Measurements from ENCODE around the gene EPHA7.

The EPHA7 gene

DNA sequence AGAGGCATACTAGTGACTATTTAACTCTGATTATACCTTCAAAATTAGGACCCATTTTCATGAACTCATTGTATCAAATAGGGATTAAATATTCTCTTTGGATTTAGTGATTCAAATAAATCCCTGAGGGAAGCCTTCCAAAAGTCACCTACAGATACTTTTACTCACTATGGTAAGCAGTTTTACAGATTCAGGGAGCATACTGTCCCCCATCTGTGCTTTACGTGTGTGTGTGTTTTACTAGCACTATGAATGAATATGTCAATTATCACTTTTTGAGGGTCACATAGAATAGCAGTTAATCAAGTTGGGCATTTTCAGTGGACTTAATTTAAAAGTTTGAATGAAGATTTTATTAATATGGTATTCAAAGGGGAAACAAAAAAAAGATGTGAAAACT is 96.7 kb downstream of the EPHA7 start:
- Histone ChIP-seq H3K9me3 (ENCODE audit: control insufficient read depth in 1 of 2, low read length in 2 of 2) (no peaks in the 10 kb centered on the region), H3K27ac (ENCODE audit: low read length) (no peak overlapping the region), H3K36me3 (ENCODE audit: control insufficient read depth in 1 of 2, insufficient read depth in 2 of 2, low read length in 2 of 2) (no peaks in the 10 kb centered on the region), H3K27me3 (ENCODE audit: low read depth, low read length) (no peaks in the 10 kb centered on the region), H3K4me1 (ENCODE audit: control insufficient read depth in 1 of 2, insufficient read depth in 2 of 2, low read length in 2 of 2) (no peaks in the 10 kb centered on the region), H3K4me3 (ENCODE audit: low read depth in 1 of 2, low read length in 2 of 2) (no peak overlapping the region)

GRCh38 chr6:93319304-93319703 is 100.1 kb downstream of the EPHA7 start:
- H3K27me3 ChIP-seq (ENCODE audit: low read depth, low read length): no peaks in the 10 kb centered on the region
- H3K36me3 ChIP-seq (ENCODE audit: control insufficient read depth in 1 of 2, insufficient read depth in 2 of 2, low read length in 2 of 2): no peaks in the 10 kb centered on the region
- no peaks in the 10 kb centered on the region for H3K4me1 ChIP-seq (ENCODE audit: control insufficient read depth in 1 of 2, insufficient read depth in 2 of 2, low read length in 2 of 2)

GRCh38 chr6:93318121-93318520 is 101.2 kb downstream of the EPHA7 start:
- H3K9me3 ChIP-seq (ENCODE audit: control insufficient read depth in 1 of 2, low read length in 2 of 2): no peaks in the 10 kb centered on the region
- H3K27me3 ChIP-seq (ENCODE audit: low read depth, low read length): no peaks in the 10 kb centered on the region
- H3K27ac ChIP-seq (ENCODE audit: low read length): no peak overlapping the region
- H3K4me1 ChIP-seq (ENCODE audit: control insufficient read depth in 1 of 2, insufficient read depth in 2 of 2, low read length in 2 of 2): no peaks in the 10 kb centered on the region
- no peaks in the 10 kb centered on the region for H3K36me3 ChIP-seq (ENCODE audit: control insufficient read depth in 1 of 2, insufficient read depth in 2 of 2, low read length in 2 of 2)
- no peak overlapping the region for H3K4me3 ChIP-seq (ENCODE audit: low read depth in 1 of 2, low read length in 2 of 2)

More at GRCh38 chr6:93319304-93319703, 100.1 kb downstream of the EPHA7 start:
- no peak overlapping the region for H3K27ac ChIP-seq (ENCODE audit: low read length)
- H3K9me3 ChIP-seq (ENCODE audit: control insufficient read depth in 1 of 2, low read length in 2 of 2): no peaks in the 10 kb centered on the region
- H3K4me3 ChIP-seq (ENCODE audit: low read depth in 1 of 2, low read length in 2 of 2): no peak overlapping the region

- Histone ChIP-seq H3K4me1 (ENCODE audit: control insufficient read depth in 1 of 2, insufficient read depth in 2 of 2, low read length in 2 of 2) (no peaks in the 10 kb centered on the region), H3K27me3 (ENCODE audit: low read depth, low read length) (no peaks in the 10 kb centered on the region), H3K36me3 (ENCODE audit: control insufficient read depth in 1 of 2, insufficient read depth in 2 of 2, low read length in 2 of 2) (no peaks in the 10 kb centered on the region), H3K4me3 (ENCODE audit: low read depth in 1 of 2, low read length in 2 of 2) (no peak overlapping the region), H3K9me3 (ENCODE audit: control insufficient read depth in 1 of 2, low read length in 2 of 2) (no peaks in the 10 kb centered on the region), H3K27ac (ENCODE audit: low read length) (no peak overlapping the region)
These were observed 101.8 kb downstream of the EPHA7 start for GRCh38 chr6:93317592-93317991.

DNA sequence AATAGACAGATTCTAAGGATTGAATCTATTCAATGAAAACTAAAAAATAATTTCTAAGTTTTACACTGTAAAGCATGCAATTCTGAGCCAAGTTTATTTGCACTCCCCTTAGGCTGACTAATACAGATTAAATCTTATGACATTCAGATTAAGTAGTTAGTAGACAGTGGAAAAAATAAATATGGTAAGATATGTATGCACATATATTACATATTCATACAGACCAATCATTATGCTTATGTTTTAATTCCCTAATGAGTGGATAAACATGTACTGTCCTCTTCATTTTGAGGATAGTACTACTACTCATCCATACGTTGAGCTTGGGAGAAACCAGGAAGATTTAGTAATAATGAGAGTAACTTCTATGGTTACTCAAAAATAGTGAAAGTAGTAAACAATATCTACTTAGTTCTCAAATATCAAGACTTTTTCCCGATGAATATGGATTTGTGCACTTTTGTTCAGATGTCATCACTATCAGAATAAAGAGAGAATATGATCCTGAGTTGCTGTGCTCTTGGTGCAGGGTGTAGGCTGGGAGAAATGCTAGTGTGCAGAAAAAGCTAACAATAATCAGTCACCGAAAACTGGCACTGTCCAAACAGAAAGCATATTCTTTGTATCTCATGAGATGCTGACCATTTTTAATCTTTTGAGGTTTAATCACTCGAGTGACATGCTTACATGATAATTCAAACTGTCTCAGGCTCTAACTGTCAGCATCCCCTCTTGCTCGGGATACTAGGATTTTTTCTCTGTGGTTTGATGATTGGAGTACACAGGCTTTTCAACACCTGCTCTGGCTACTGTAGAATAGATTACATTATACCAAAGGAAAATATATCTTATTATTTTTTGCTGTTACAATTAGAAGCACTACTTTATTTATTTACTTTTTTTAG is 111.6 kb downstream of the EPHA7 start:
- no peaks in the 10 kb centered on the region for H3K27me3 ChIP-seq (ENCODE audit: low read depth, low read length)
- H3K4me3 ChIP-seq (ENCODE audit: low read depth in 1 of 2, low read length in 2 of 2): no peak overlapping the region
- H3K9me3 ChIP-seq (ENCODE audit: control insufficient read depth in 1 of 2, low read length in 2 of 2): peaks cover 0 to 4% of the 10 kb centered on the region in 2 donors
- H3K4me1 ChIP-seq (ENCODE audit: control insufficient read depth in 1 of 2, insufficient read depth in 2 of 2, low read length in 2 of 2): no peaks in the 10 kb centered on the region
- H3K27ac ChIP-seq (ENCODE audit: low read length): no peak overlapping the region
- no peaks in the 10 kb centered on the region for H3K36me3 ChIP-seq (ENCODE audit: control insufficient read depth in 1 of 2, insufficient read depth in 2 of 2, low read length in 2 of 2)

- no peaks in the 10 kb centered on the region for H3K27me3 ChIP-seq (ENCODE audit: low read depth, low read length)
- no peak overlapping the region for H3K4me3 ChIP-seq (ENCODE audit: low read depth in 1 of 2, low read length in 2 of 2)
- H3K36me3 ChIP-seq (ENCODE audit: control insufficient read depth in 1 of 2, insufficient read depth in 2 of 2, low read length in 2 of 2): no peaks in the 10 kb centered on the region
- H3K27ac ChIP-seq (ENCODE audit: low read length): no peak overlapping the region
- H3K4me1 ChIP-seq (ENCODE audit: control insufficient read depth in 1 of 2, insufficient read depth in 2 of 2, low read length in 2 of 2): no peaks in the 10 kb centered on the region
- no peaks in the 10 kb centered on the region for H3K9me3 ChIP-seq (ENCODE audit: control insufficient read depth in 1 of 2, low read length in 2 of 2)
These were observed 114.3 kb downstream of the EPHA7 start for GRCh38 chr6:93305088-93305487.

GRCh38 chr6:93304505-93304904 is 114.9 kb downstream of the EPHA7 start:
- Histone ChIP-seq H3K36me3 (ENCODE audit: control insufficient read depth in 1 of 2, insufficient read depth in 2 of 2, low read length in 2 of 2) (no peaks in the 10 kb centered on the region), H3K27ac (ENCODE audit: low read length) (no peak overlapping the region), H3K27me3 (ENCODE audit: low read depth, low read length) (no peaks in the 10 kb centered on the region), H3K9me3 (ENCODE audit: control insufficient read depth in 1 of 2, low read length in 2 of 2) (no peaks in the 10 kb centered on the region), H3K4me1 (ENCODE audit: control insufficient read depth in 1 of 2, insufficient read depth in 2 of 2, low read length in 2 of 2) (no peaks in the 10 kb centered on the region), H3K4me3 (ENCODE audit: low read depth in 1 of 2, low read length in 2 of 2) (no peak overlapping the region)

DNA sequence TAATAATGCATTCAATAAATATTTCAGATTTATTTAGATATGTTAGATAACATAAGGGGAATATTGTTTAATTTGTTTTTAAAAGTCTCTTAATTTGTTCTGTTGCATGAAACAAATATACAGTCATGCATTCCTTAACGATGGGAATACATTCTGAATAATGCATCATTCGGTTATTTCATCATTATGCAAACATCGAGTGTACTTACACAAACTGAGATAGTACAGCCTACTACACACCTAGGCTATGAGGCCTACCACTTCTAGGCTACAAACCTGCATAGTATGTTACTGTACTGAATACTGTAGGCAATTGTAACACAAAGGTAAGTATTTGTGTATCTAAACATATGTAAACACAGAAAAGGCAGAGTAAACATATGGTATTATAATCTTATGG is 118.7 kb downstream of the EPHA7 start:
- no peaks in the 10 kb centered on the region for H3K36me3 ChIP-seq (ENCODE audit: control insufficient read depth in 1 of 2, insufficient read depth in 2 of 2, low read length in 2 of 2)
- H3K4me1 ChIP-seq (ENCODE audit: control insufficient read depth in 1 of 2, insufficient read depth in 2 of 2, low read length in 2 of 2): no peaks in the 10 kb centered on the region
- no peaks in the 10 kb centered on the region for H3K27me3 ChIP-seq (ENCODE audit: low read depth, low read length)
- no peaks in the 10 kb centered on the region for H3K9me3 ChIP-seq (ENCODE audit: control insufficient read depth in 1 of 2, low read length in 2 of 2)
- no peak overlapping the region for H3K4me3 ChIP-seq (ENCODE audit: low read depth in 1 of 2, low read length in 2 of 2)
- H3K27ac ChIP-seq (ENCODE audit: low read length): no peak overlapping the region

- H3K4me1 ChIP-seq (ENCODE audit: control insufficient read depth in 1 of 2, insufficient read depth in 2 of 2, low read length in 2 of 2): no peaks in the 10 kb centered on the region
- no peaks in the 10 kb centered on the region for H3K27me3 ChIP-seq (ENCODE audit: low read depth, low read length)
- no peak overlapping the region for H3K4me3 ChIP-seq (ENCODE audit: low read depth in 1 of 2, low read length in 2 of 2)
- H3K36me3 ChIP-seq (ENCODE audit: control insufficient read depth in 1 of 2, insufficient read depth in 2 of 2, low read length in 2 of 2): no peaks in the 10 kb centered on the region
- no peak overlapping the region for H3K27ac ChIP-seq (ENCODE audit: low read length)
- no peaks in the 10 kb centered on the region for H3K9me3 ChIP-seq (ENCODE audit: control insufficient read depth in 1 of 2, low read length in 2 of 2)
These were observed 119.7 kb downstream of the EPHA7 start for GRCh38 chr6:93299622-93300021.

DNA sequence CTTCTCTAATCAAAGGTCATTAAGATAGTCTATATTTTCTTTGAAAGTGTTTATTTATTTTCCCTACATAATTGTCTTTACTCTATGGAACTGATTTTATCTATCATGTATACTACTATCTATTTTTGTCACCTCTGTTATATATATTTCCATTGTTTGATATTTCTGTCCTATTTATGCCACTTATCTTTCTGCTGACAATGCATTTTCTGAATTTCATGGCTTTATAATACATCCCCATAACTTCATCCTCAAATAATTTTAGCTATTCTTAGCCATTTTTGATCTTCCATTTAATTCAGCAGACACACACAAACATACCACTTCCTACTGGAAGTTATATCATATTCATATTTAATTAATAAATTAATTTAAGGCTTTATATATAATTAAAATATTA is 123.7 kb downstream of the EPHA7 start:
- no peaks in the 10 kb centered on the region for H3K27me3 ChIP-seq (ENCODE audit: low read depth, low read length)
- no peak overlapping the region for H3K4me3 ChIP-seq (ENCODE audit: low read depth in 1 of 2, low read length in 2 of 2)
- H3K36me3 ChIP-seq (ENCODE audit: control insufficient read depth in 1 of 2, insufficient read depth in 2 of 2, low read length in 2 of 2): no peaks in the 10 kb centered on the region
- no peaks in the 10 kb centered on the region for H3K9me3 ChIP-seq (ENCODE audit: control insufficient read depth in 1 of 2, low read length in 2 of 2)
- no peak overlapping the region for H3K27ac ChIP-seq (ENCODE audit: low read length)
- no peaks in the 10 kb centered on the region for H3K4me1 ChIP-seq (ENCODE audit: control insufficient read depth in 1 of 2, insufficient read depth in 2 of 2, low read length in 2 of 2)

DNA sequence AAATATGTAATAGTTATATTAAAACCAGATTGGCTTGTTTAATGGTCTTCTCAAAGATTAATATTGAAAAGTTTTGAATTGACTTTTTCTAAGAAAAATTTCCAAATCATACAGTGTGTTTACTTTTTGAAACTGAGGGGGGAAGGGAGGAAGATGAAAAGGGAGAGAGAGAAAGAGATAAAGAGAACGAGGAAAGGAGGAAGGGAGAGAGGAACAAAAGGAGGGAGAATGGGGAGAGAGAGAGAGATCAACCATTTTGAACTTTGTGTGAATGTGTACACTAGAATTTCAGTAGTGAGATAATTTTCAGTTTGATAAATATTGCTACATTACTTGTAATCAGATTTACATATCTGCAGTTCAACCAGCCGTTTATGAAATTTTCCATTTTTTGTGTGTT is 124.5 kb downstream of the EPHA7 start:
- H3K27me3 ChIP-seq (ENCODE audit: low read depth, low read length): no peaks in the 10 kb centered on the region
- no peaks in the 10 kb centered on the region for H3K4me1 ChIP-seq (ENCODE audit: control insufficient read depth in 1 of 2, insufficient read depth in 2 of 2, low read length in 2 of 2)
- no peak overlapping the region for H3K27ac ChIP-seq (ENCODE audit: low read length)
- no peak overlapping the region for H3K4me3 ChIP-seq (ENCODE audit: low read depth in 1 of 2, low read length in 2 of 2)
- no peaks in the 10 kb centered on the region for H3K9me3 ChIP-seq (ENCODE audit: control insufficient read depth in 1 of 2, low read length in 2 of 2)
- H3K36me3 ChIP-seq (ENCODE audit: control insufficient read depth in 1 of 2, insufficient read depth in 2 of 2, low read length in 2 of 2): no peaks in the 10 kb centered on the region

DNA sequence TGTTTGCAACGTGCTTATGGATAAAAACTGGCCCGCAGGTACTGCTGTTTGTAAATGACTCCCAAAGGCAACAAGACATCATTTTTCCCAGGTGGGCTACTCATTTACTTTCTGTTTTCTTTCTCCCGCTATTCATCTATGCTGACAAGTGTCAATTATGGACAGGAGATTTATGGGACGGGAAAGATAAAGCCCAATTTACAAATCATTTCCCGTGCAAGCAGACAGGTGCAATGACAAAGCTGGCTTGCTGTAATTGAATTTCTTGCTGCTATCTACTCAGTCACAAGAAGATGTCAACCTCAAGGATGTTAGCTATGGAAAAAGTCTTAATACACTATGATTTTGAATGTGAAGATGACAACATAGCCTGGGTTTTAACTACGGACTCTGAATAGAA is 125.5 kb downstream of the EPHA7 start:
- no peak overlapping the region for H3K27ac ChIP-seq (ENCODE audit: low read length)

More for the DNA sequence above, 125.5 kb downstream of the EPHA7 start:
- Histone ChIP-seq H3K36me3 (ENCODE audit: control insufficient read depth in 1 of 2, insufficient read depth in 2 of 2, low read length in 2 of 2) (no peaks in the 10 kb centered on the region), H3K27me3 (ENCODE audit: low read depth, low read length) (no peaks in the 10 kb centered on the region), H3K9me3 (ENCODE audit: control insufficient read depth in 1 of 2, low read length in 2 of 2) (no peaks in the 10 kb centered on the region), H3K4me1 (ENCODE audit: control insufficient read depth in 1 of 2, insufficient read depth in 2 of 2, low read length in 2 of 2) (no peaks in the 10 kb centered on the region), H3K4me3 (ENCODE audit: low read depth in 1 of 2, low read length in 2 of 2) (no peak overlapping the region)
